Measurements from ENCODE around the gene TFAP2A.

DNA sequence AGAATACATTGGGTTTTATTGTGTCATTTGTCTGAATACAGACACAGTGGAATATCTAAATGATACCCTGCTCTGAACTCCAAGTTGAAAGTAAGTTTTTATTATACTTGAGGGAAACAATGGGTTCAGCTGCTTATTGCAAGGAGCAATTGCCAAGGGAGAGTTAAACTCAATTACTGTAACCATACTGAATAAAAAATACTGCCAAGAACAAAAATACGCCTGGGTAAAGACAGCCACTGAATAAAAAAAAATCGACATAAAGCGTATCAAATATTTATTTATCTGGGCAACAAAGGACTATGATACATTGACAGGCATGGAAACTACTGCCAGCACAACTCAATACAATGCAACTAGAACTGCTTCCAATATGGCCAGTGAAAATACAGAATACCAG lies 18.1 kb downstream of the TFAP2A start:
- TF ChIP-seq, protein P1, sequence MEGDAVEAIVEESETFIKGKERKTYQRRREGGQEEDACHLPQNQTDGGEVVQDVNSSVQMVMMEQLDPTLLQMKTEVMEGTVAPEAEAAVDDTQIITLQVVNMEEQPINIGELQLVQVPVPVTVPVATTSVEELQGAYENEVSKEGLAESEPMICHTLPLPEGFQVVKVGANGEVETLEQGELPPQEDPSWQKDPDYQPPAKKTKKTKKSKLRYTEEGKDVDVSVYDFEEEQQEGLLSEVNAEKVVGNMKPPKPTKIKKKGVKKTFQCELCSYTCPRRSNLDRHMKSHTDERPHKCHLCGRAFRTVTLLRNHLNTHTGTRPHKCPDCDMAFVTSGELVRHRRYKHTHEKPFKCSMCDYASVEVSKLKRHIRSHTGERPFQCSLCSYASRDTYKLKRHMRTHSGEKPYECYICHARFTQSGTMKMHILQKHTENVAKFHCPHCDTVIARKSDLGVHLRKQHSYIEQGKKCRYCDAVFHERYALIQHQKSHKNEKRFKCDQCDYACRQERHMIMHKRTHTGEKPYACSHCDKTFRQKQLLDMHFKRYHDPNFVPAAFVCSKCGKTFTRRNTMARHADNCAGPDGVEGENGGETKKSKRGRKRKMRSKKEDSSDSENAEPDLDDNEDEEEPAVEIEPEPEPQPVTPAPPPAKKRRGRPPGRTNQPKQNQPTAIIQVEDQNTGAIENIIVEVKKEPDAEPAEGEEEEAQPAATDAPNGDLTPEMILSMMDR (IDR thresholded peaks at IDR 0.05 in 8 of 11, conservative IDR thresholded peaks at IDR 0.05 in 3 of 11) = no peak
- TF ChIP-seq POLR2A (IDR thresholded peaks at IDR 0.05) = no peak

Measured in spleen (tissue), 7 donors.